ENCODE data around the gene HLCS. TPM values are rescaled to one million over a fixed set of nuclear protein-coding genes. Genes with fewer than 3 reads are reported as not detected.

Gene HLCS
- total and polyA plus RNA-seq, 8 donors, result 15.9 to 25.3 (median 16.7) TPM

- Histone ChIP-seq H3K4me1 (no peaks in the 10 kb centered on the region), H3K9me3 (no peaks in the 10 kb centered on the region), H3K4me3 (no peak overlapping the region), H3K27ac (no peak overlapping the region), H3K27me3 (peaks cover 0 to 53% of the 10 kb centered on the region in 2 donors), H3K36me3 (no peaks in the 10 kb centered on the region)
- intact Hi-C loops (cut with DNase I), result no loop called here
- ATAC-seq, result no peak
- peak in 1 of 4 donors; percentile 31 for DNase-seq
- TF ChIP-seq CTCF (IDR thresholded peaks at IDR 0.05), result no peak
These were observed 235.9 kb downstream of the HLCS start for GRCh38 chr21:36730291-36731281.

GRCh38 chr21:36729310-36729970 lies 237.0 kb downstream of the HLCS start:
- H3K36me3 ChIP-seq, result no peaks in the 10 kb centered on the region
- DNase-seq (no peak), ATAC-seq (no peak)
- intact Hi-C loops (cut with DNase I), result no loop called here
- peaks cover 0 to 42% of the 10 kb centered on the region in 2 donors for H3K27me3 ChIP-seq
- H3K4me1 ChIP-seq, result no peaks in the 10 kb centered on the region
- no peak for TF ChIP-seq CTCF (IDR thresholded peaks at IDR 0.05)
- no peak overlapping the region for H3K4me3 ChIP-seq
- no peaks in the 10 kb centered on the region for H3K9me3 ChIP-seq
- no peak overlapping the region for H3K27ac ChIP-seq

- peaks cover 0 to 44% of the 10 kb centered on the region in 2 donors for H3K27me3 ChIP-seq
These were observed 237.9 kb downstream of the HLCS start for GRCh38 chr21:36728371-36729111.

GRCh38 chr21:36727866-36728265 lies 238.6 kb downstream of the HLCS start:
- intact Hi-C loops (cut with DNase I), result no loop called here
- DNase-seq (peak in 1 of 4 donors; percentile 19), ATAC-seq (no peak)
- no peak overlapping the region for H3K27ac ChIP-seq
- no peak overlapping the region for H3K4me3 ChIP-seq
- TF ChIP-seq CTCF (IDR thresholded peaks at IDR 0.05), result no peak
- peaks cover 0 to 51% of the 10 kb centered on the region in 2 donors for H3K27me3 ChIP-seq
- no peaks in the 10 kb centered on the region for H3K9me3 ChIP-seq
- H3K4me1 ChIP-seq, result no peaks in the 10 kb centered on the region
- no peaks in the 10 kb centered on the region for H3K36me3 ChIP-seq

More at GRCh38 chr21:36728371-36729111, 237.9 kb downstream of the HLCS start:
- no peak for TF ChIP-seq CTCF (IDR thresholded peaks at IDR 0.05)
- H3K36me3 ChIP-seq, result no peaks in the 10 kb centered on the region
- intact Hi-C loops (cut with DNase I), result no loop called here
- no peak overlapping the region for H3K4me3 ChIP-seq
- H3K9me3 ChIP-seq, result no peaks in the 10 kb centered on the region
- H3K27ac ChIP-seq, result no peak overlapping the region
- DNase-seq, result peak in 1 of 4 donors; percentile 20
- H3K4me1 ChIP-seq, result no peaks in the 10 kb centered on the region
- ATAC-seq, result no peak
